ENCODE results near the gene TREML4. TPM values are rescaled to one million over a fixed set of nuclear protein-coding genes. Genes with fewer than 3 reads are reported as not detected.

TREML4 gene
- total RNA-seq, 1 experiment from 2014 or later, result not detected

DNA sequence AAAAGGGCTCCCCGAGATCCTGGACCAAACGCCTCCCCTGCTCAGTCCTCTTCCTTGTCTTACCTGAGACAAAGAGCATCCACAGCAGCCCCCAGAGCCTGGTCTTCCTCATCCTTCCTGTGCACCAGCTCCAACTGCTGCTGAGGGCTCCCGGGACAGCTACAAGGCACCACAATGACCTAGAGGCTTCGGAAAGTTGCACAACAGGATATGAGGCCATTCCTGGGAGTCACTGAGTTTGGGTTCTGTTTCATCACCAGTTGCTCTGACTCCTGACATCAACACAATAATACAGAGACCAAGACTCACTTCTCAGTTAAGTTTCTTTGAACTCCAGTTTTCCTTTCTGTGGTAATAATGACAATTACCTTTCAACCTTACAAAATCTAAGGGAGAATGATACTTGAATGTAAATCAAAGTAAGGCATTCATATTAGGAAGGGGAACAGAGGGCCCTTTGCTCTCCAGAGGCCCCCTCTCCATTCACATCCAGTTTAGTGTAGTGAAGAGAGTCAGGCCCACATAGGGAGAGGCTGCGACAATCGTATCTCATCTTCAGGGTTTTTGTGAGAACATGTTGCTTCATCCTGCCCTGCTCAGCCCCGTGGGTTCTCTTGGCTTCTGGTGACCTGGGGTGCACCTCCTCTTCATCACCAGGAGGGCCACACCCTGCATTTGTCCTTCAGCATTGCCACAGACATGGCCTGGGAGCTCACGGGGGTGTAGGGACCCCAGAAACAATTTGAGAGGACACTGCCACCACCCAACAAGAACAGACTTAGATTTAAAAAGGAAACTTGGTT is 58.6 kb downstream of the TREML4 start, which contains the start of gene TREM1:
Gene TREM1, minus strand, starts transcription at position 139 of the 803 bp plus-strand sequence. Its CDS starts 27 bp downstream, at position 112.
- no peak for DNase-seq
- no peak within 1 kb of the TSS for H3K4me3 ChIP-seq (ENCODE audit: low read depth, low read length)

GRCh38 chr6:41288030-41288753 is 60.0 kb downstream of the TREML4 start:
- DNase-seq, result no peak
- H3K4me3 Mint-ChIP-seq (ENCODE audit: unreplicated experiment), result no peak overlapping the region
- H3K27ac Mint-ChIP-seq (ENCODE audit: unreplicated experiment), result no peak overlapping the region
- Histone ChIP-seq H3K4me3 (ENCODE audit: low read depth, low read length) (no peak overlapping the region), H3K36me3 (ENCODE audit: control insufficient read depth, insufficient read depth, low read length) (no peaks in the 10 kb centered on the region), H3K9me3 (no peaks in the 10 kb centered on the region), H3K27me3 (replicated peaks; ENCODE audit: control insufficient read depth, insufficient read depth, low read length) (peaks cover 1% of the 10 kb centered on the region; the same call in 1 of the 2 replicates), H3K4me1 (no peaks in the 10 kb centered on the region)
- no peaks in the 10 kb centered on the region for H3K4me1 Mint-ChIP-seq (ENCODE audit: low read depth, unreplicated experiment)
- TF ChIP-seq CTCF (IDR thresholded peaks at IDR 0.05; ENCODE audit: insufficient read depth in 1 of 2, low read depth in 1 of 2, low read length in 1 of 2, severe bottlenecking in 1 of 2, unreplicated experiment in 1 of 2), result no peak
- no peaks in the 10 kb centered on the region for H3K9me3 Mint-ChIP-seq (ENCODE audit: unreplicated experiment)
- POLR2A ChIA-PET, result no interaction called here
- peaks cover 17% of the 10 kb centered on the region for H3K27me3 Mint-ChIP-seq (ENCODE audit: insufficient read depth, unreplicated experiment)
- no peaks in the 10 kb centered on the region for H3K36me3 Mint-ChIP-seq (ENCODE audit: insufficient read depth, unreplicated experiment)
- CTCF ChIA-PET, result no interaction called here
- BruUV-seq (replicated peaks), result no TSS peak
- intact Hi-C loops (cut with micrococcal nuclease; ENCODE audit: unreplicated experiment), result no loop called here

More for the DNA sequence above, 58.6 kb downstream of the TREML4 start, which contains the start of gene TREM1:
- Histone ChIP-seq H3K9me3 (no peaks in the 10 kb centered on the region), H3K27me3 (replicated peaks; ENCODE audit: control insufficient read depth, insufficient read depth, low read length) (peaks cover 1% of the 10 kb centered on the region; the same call in 1 of the 2 replicates), H3K4me1 (no peaks in the 10 kb centered on the region), H3K36me3 (ENCODE audit: control insufficient read depth, insufficient read depth, low read length) (no peaks in the 10 kb centered on the region)
- Mint-ChIP-seq H3K27ac (ENCODE audit: unreplicated experiment) (no peak within 1 kb of the TSS), H3K27me3 (ENCODE audit: insufficient read depth, unreplicated experiment) (peaks cover 21% of the 10 kb centered on the region), H3K4me3 (ENCODE audit: unreplicated experiment) (no peak within 1 kb of the TSS), H3K9me3 (ENCODE audit: unreplicated experiment) (no peaks in the 10 kb centered on the region), H3K4me1 (ENCODE audit: low read depth, unreplicated experiment) (no peaks in the 10 kb centered on the region), H3K36me3 (ENCODE audit: insufficient read depth, unreplicated experiment) (no peaks in the 10 kb centered on the region)
- no peak for TF ChIP-seq CTCF (IDR thresholded peaks at IDR 0.05; ENCODE audit: insufficient read depth in 1 of 2, low read depth in 1 of 2, low read length in 1 of 2, severe bottlenecking in 1 of 2, unreplicated experiment in 1 of 2)
- ChIA-PET CTCF (no interaction called here), POLR2A (no interaction called here)
- no TSS peak for BruUV-seq (replicated peaks)
- intact Hi-C loops (cut with micrococcal nuclease; ENCODE audit: unreplicated experiment), result no loop called here

Other genes starting within 250 kb of the TREML4 start
- 4.5 and 5.5 TPM in 2 replicates for gene UNC5CL, start 189.1 kb upstream of the TREML4 start, total RNA-seq (2022)
- gene TSPO2, start 185.9 kb upstream of the TREML4 start, total RNA-seq (2022), result 0.49 and 0.61 TPM in 2 replicates
- 2.5 and 4.8 TPM in 2 replicates for gene APOBEC2, start 175.1 kb upstream of the TREML4 start, total RNA-seq (2022)
- 35.5 and 38.0 TPM in 2 replicates for gene OARD1, start 156.0 kb upstream of the TREML4 start, total RNA-seq (2022)
- gene NFYA, start 155.4 kb upstream of the TREML4 start, total RNA-seq (2022), result 25.7 and 27.7 TPM in 2 replicates
- gene TREML1, start 74.0 kb upstream of the TREML4 start, total RNA-seq (2022), result not detected in 2 replicates
- gene TREM2, start 65.2 kb upstream of the TREML4 start, total RNA-seq (2022), result not detected in 2 replicates
- gene TREML2, start 27.2 kb upstream of the TREML4 start, total RNA-seq (2022), result not detected in 2 replicates
- gene TREM1, start 58.3 kb downstream of the TREML4 start, total RNA-seq (2022), result not detected in 2 replicates
- not detected in 2 replicates for gene NCR2, start 107.3 kb downstream of the TREML4 start, total RNA-seq (2022)